H9 (cell line): ENCODE results near the gene SLC16A4. TPM values are rescaled to one million over a fixed set of nuclear protein-coding genes. Genes with fewer than 3 reads are reported as not detected.
A peak's percentile ranks its signal among the peaks of the same experiment; 100 is the strongest.

Experiments
- DNase-seq: peaks from one replicate; pipeline ENCODE4 v3.0.0-alpha.2; 2017
- H2AFZ ChIP-seq: one replicate; pipeline ENCODE4 v1.6.1; 2013; ENCODE audit warnings: mild to moderate bottlenecking, low read length, control low read depth, moderate library complexity
- H2AK5ac ChIP-seq: 2 replicates; pipeline ENCODE4 v1.6.1; 2013; ENCODE audit warnings: low read length, control low read depth, mixed read lengths; ENCODE audit not compliant: insufficient read length
- H2BK120ac ChIP-seq: one replicate; pipeline ENCODE4 v1.6.1; 2013; ENCODE audit warnings: low read depth, mild to moderate bottlenecking, low read length, control low read depth, inconsistent platforms; ENCODE audit not compliant: poor library complexity, severe bottlenecking
- H2BK12ac ChIP-seq: 2 replicates; pipeline ENCODE4 v1.6.1; 2013; ENCODE audit warnings: low read length, control low read depth, mixed read lengths, low read depth; ENCODE audit not compliant: insufficient read length
- H2BK15ac ChIP-seq: 2 replicates; pipeline ENCODE4 v1.6.1; 2013; ENCODE audit warnings: low read depth, low read length, control low read depth
- H2BK20ac ChIP-seq: one replicate; pipeline ENCODE4 v1.6.1; 2013; ENCODE audit warnings: low read depth, mild to moderate bottlenecking, low read length, control low read depth, inconsistent platforms; ENCODE audit not compliant: poor library complexity, severe bottlenecking
- H2BK5ac ChIP-seq: 2 replicates; pipeline ENCODE4 v1.6.1; 2013; ENCODE audit warnings: low read length, control low read depth, mixed read lengths; ENCODE audit not compliant: insufficient read length
- H3K14ac ChIP-seq: 2 replicates; pipeline ENCODE4 v1.6.1; 2013; ENCODE audit warnings: low read length, control low read depth; ENCODE audit not compliant: insufficient read depth
- H3K18ac ChIP-seq: 2 replicates; pipeline ENCODE4 v1.6.1; 2013; ENCODE audit warnings: low read depth, mild to moderate bottlenecking, mixed read lengths, low read length, control low read depth; ENCODE audit not compliant: insufficient read length
- H3K23ac ChIP-seq: 2 replicates; pipeline ENCODE4 v1.6.1; 2013; ENCODE audit warnings: low read length, control low read depth, mixed read lengths, low read depth; ENCODE audit not compliant: insufficient read length
- H3K23me2 ChIP-seq: 2 replicates; pipeline ENCODE4 v1.6.1; 2013; ENCODE audit warnings: low read depth, mild to moderate bottlenecking, mixed read lengths, low read length, control low read depth; ENCODE audit not compliant: insufficient read length, poor library complexity, severe bottlenecking
- H3K27ac ChIP-seq: 2 replicates; pipeline ENCODE4 v1.5.1; 2013; ENCODE audit warnings: low read length, control low read depth, mixed read lengths, low read depth; ENCODE audit not compliant: insufficient read length
- H3K27me3 ChIP-seq: 2 replicates; pipeline ENCODE4 v1.6.1; 2013; ENCODE audit warnings: low read length, control low read depth, inconsistent platforms; ENCODE audit not compliant: insufficient read depth
- H3K4ac ChIP-seq: 2 replicates; pipeline ENCODE4 v1.6.1; 2013; ENCODE audit warnings: low read depth, mild to moderate bottlenecking, control low read depth, inconsistent platforms, low read length, moderate library complexity
- H3K4me1 ChIP-seq: 2 replicates; pipeline ENCODE4 v1.6.1; 2013; ENCODE audit warnings: low read length, control low read depth, inconsistent platforms; ENCODE audit not compliant: insufficient read depth
- H3K4me2 ChIP-seq: 2 replicates; pipeline ENCODE4 v1.6.1; 2013; ENCODE audit warnings: low read length, control low read depth, mixed read lengths; ENCODE audit not compliant: insufficient read length, insufficient read depth
- H3K56ac ChIP-seq: 2 replicates; pipeline ENCODE4 v1.6.1; 2013; ENCODE audit warnings: low read depth, mild to moderate bottlenecking, mixed read lengths, low read length, control low read depth; ENCODE audit not compliant: insufficient read length
- H3K79me1 ChIP-seq: 2 replicates; pipeline ENCODE4 v1.6.1; 2013; ENCODE audit warnings: low read depth, mild to moderate bottlenecking, moderate library complexity, low read length, control low read depth, inconsistent platforms; ENCODE audit not compliant: insufficient read depth, poor library complexity, severe bottlenecking
- H3K79me2 ChIP-seq: 2 replicates; pipeline ENCODE4 v1.6.1; 2013; ENCODE audit warnings: low read length, control low read depth, inconsistent platforms; ENCODE audit not compliant: insufficient read depth
- H3K9ac ChIP-seq: 2 replicates; pipeline ENCODE4 v1.6.1; 2013; ENCODE audit warnings: low read length, control low read depth, mixed read lengths; ENCODE audit not compliant: insufficient read length; ENCODE audit errors: extremely low read depth
- H3K9me3 ChIP-seq: one replicate; pipeline ENCODE4 v1.6.1; 2013; ENCODE audit warnings: low read depth, low read length, inconsistent platforms; ENCODE audit not compliant: control insufficient read depth
- H3T11ph ChIP-seq: one replicate; pipeline ENCODE4 v1.6.1; 2013; ENCODE audit warnings: mild to moderate bottlenecking, low read length, control low read depth, inconsistent platforms
- H4K20me1 ChIP-seq: one replicate; pipeline ENCODE4 v1.6.1; 2013; ENCODE audit not compliant: control insufficient read depth, insufficient read length, insufficient read depth
- H4K5ac ChIP-seq: 2 replicates; pipeline ENCODE4 v1.6.1; 2013; ENCODE audit warnings: low read depth, mild to moderate bottlenecking, mixed read lengths, low read length, control low read depth; ENCODE audit not compliant: insufficient read length
- H4K8ac ChIP-seq: replicated peaks from 2 replicates; pipeline ENCODE4 v1.6.1; 2013; ENCODE audit warnings: low read length, control low read depth, mixed read lengths, low read depth; ENCODE audit not compliant: insufficient read length
- H4K91ac ChIP-seq: 2 replicates; pipeline ENCODE4 v1.6.1; 2013; ENCODE audit warnings: low read depth, mild to moderate bottlenecking, moderate library complexity, mixed read lengths, low read length, control low read depth; ENCODE audit not compliant: insufficient read length
- H3K27ac Mint-ChIP-seq, 3 experiments: 2 replicates in 2 of 3; 3 replicates in 1 of 3; pipeline ENCODE4 v1.8.0; 2020 to 2021; ENCODE audit warnings: mixed read lengths in 3 of 3, mild to moderate bottlenecking in 1 of 3, moderate library complexity in 1 of 3
- H3K27me3 Mint-ChIP-seq: 2 replicates; pipeline ENCODE4 v1.8.0; 2021; ENCODE audit warnings: low read depth, mild to moderate bottlenecking, moderate library complexity, mixed read lengths
- H3K36me3 Mint-ChIP-seq, 3 experiments: 2 replicates in 2 of 3; 3 replicates in 1 of 3; pipeline ENCODE4 v1.8.0; 2020 to 2021; ENCODE audit warnings: low read depth in 3 of 3, mixed read lengths in 3 of 3; ENCODE audit not compliant: insufficient read depth in 1 of 3
- H3K4me1 Mint-ChIP-seq, 2 experiments: 2 replicates each; pipeline ENCODE4 v1.8.0; 2020; ENCODE audit warnings: mixed read lengths in 2 of 2
- H3K4me3 Mint-ChIP-seq, 2 experiments: 2 replicates in 1 of 2; 3 replicates in 1 of 2; pipeline ENCODE4 v1.8.0; 2020 to 2021; ENCODE audit warnings: mild to moderate bottlenecking in 2 of 2, mixed read lengths in 2 of 2, moderate library complexity in 1 of 2
- H3K9me3 Mint-ChIP-seq, 2 experiments: 2 replicates in 1 of 2; 3 replicates in 1 of 2; pipeline ENCODE4 v1.8.0; 2020; ENCODE audit warnings: mild to moderate bottlenecking in 2 of 2, mixed read lengths in 2 of 2, moderate library complexity in 1 of 2
- WGBS: extraction: QIAGEN DNeasy Blood & Tissue Kit; methylation state at CpG from one replicate; pipeline ENCODE4 v1.1.7; 2013; ENCODE audit warnings: missing lambda C conversion rate, low lambda C conversion rate, mixed read lengths; ENCODE audit not compliant: insufficient read length; ENCODE audit errors: extremely low coverage; 5-methylcytosine and 5-hydroxymethylcytosine counted together
- total RNA-seq: library from RNA; stranded (reverse); gene quantifications from 2 replicates; pipeline ENCODE4 v1.2.1, GENCODE V29; 2021
- TF ChIP-seq, protein P1 (sequence below): fragments of 200-600 bp; sonication (generic); conservative IDR thresholded peaks from 3 replicates; pipeline ENCODE4 v1.8.0; 2021; ENCODE audit warnings: antibody characterized with exemption, mild to moderate bottlenecking

The SLC16A4 gene
- total RNA-seq, 1 experiment from 2014 or later, result 0.17 TPM

- Histone ChIP-seq H4K20me1 (no peaks in the 10 kb centered on the region), H2BK15ac (no peak overlapping the region), H3K14ac (no peak overlapping the region), H3K9ac (no peak overlapping the region), H4K5ac (no peak overlapping the region), H3K18ac (no peak overlapping the region), H3K9me3 (no peaks in the 10 kb centered on the region), H2BK12ac (no peak overlapping the region), H3K27ac (no peak overlapping the region), H4K8ac (no peak overlapping the region), H2BK5ac (no peak overlapping the region), H2AFZ (no peak overlapping the region), H2AK5ac (no peak overlapping the region), H3K79me1 (peaks cover 4% of the 10 kb centered on the region), H3K27me3 (no peaks in the 10 kb centered on the region), H3K4ac (no peak overlapping the region), H3K23ac (no peak overlapping the region), H3K56ac (no peak overlapping the region), H2BK20ac (no peak overlapping the region), H3K23me2 (no peaks in the 10 kb centered on the region), H3K4me1 (peaks cover 3% of the 10 kb centered on the region; the same call in 1 of the 2 replicates), H4K91ac (no peak overlapping the region), H3K4me2 (peak overlapping the region; percentile 19), H2BK120ac (no peak overlapping the region), H3T11ph (no peak overlapping the region), H3K79me2 (peaks cover 35% of the 10 kb centered on the region)
- Mint-ChIP-seq H3K4me1 (peaks cover 59 to 66% of the 10 kb centered on the region in 2 experiments), H3K9me3 (no peaks in the 10 kb centered on the region), H3K27ac (peak overlapping the region; percentile 13 to 91 (median 49); a peak in 4 of 7 replicates), H3K36me3 (peaks cover 15 to 52% (median 48%) of the 10 kb centered on the region in 3 experiments), H3K27me3 (no peaks in the 10 kb centered on the region), H3K4me3 (0 out of 5 replicates have a peak overlapping the region, but pooled peaks have one; percentile 2 to 10)
- no peak for DNase-seq
- TF ChIP-seq, protein P1, sequence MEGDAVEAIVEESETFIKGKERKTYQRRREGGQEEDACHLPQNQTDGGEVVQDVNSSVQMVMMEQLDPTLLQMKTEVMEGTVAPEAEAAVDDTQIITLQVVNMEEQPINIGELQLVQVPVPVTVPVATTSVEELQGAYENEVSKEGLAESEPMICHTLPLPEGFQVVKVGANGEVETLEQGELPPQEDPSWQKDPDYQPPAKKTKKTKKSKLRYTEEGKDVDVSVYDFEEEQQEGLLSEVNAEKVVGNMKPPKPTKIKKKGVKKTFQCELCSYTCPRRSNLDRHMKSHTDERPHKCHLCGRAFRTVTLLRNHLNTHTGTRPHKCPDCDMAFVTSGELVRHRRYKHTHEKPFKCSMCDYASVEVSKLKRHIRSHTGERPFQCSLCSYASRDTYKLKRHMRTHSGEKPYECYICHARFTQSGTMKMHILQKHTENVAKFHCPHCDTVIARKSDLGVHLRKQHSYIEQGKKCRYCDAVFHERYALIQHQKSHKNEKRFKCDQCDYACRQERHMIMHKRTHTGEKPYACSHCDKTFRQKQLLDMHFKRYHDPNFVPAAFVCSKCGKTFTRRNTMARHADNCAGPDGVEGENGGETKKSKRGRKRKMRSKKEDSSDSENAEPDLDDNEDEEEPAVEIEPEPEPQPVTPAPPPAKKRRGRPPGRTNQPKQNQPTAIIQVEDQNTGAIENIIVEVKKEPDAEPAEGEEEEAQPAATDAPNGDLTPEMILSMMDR, result no peak
- WGBS, result no CpG with 5 or more reads among the region's 14 CpGs
These were observed 43.5 kb downstream of the SLC16A4 start for GRCh38 chr1:110347182-110347893.
